ENCODE results near the gene HNRNPH1. TPM values are rescaled to one million over a fixed set of nuclear protein-coding genes. Genes with fewer than 3 reads are reported as not detected.

The HNRNPH1 gene
- total and polyA plus RNA-seq, 2 of the 8 experiments (the other 6 are each of a cell fraction or from before 2014, with no cell fraction given) = 170 to 735 TPM

GRCh38 chr5:179606910-179607159, 16.6 kb downstream of the HNRNPH1 start (continued):
- no peak for TF ChIP-seq NANOG (IDR thresholded peaks at IDR 0.05; ENCODE audit: insufficient read depth, low read depth, low read length, poor library complexity, severe bottlenecking)
- TF ChIP-seq ZNF274 (IDR thresholded peaks at IDR 0.05; ENCODE audit: borderline replicate concordance, extremely low read depth, low read length) = no peak
- TF ChIP-seq CBX5 (IDR thresholded peaks at IDR 0.05; ENCODE audit: low read depth, low read length) = no peak

Data from H1 (cell line).